Inflammatory macrophage (primary cell): ENCODE data around the gene VASN.

Experiments used
- DNase-seq, 2 donors: peaks; one replicate each; pipeline ENCODE4 v3.0.0-alpha.2; 2020 to 2022

VASN gene

GRCh38 chr16:4372578-4373355 lies 1.1 kb downstream of the VASN start:
- no peak for DNase-seq

- no peak for DNase-seq
These were observed 1.8 kb downstream of the VASN start for GRCh38 chr16:4373356-4373908.

DNA sequence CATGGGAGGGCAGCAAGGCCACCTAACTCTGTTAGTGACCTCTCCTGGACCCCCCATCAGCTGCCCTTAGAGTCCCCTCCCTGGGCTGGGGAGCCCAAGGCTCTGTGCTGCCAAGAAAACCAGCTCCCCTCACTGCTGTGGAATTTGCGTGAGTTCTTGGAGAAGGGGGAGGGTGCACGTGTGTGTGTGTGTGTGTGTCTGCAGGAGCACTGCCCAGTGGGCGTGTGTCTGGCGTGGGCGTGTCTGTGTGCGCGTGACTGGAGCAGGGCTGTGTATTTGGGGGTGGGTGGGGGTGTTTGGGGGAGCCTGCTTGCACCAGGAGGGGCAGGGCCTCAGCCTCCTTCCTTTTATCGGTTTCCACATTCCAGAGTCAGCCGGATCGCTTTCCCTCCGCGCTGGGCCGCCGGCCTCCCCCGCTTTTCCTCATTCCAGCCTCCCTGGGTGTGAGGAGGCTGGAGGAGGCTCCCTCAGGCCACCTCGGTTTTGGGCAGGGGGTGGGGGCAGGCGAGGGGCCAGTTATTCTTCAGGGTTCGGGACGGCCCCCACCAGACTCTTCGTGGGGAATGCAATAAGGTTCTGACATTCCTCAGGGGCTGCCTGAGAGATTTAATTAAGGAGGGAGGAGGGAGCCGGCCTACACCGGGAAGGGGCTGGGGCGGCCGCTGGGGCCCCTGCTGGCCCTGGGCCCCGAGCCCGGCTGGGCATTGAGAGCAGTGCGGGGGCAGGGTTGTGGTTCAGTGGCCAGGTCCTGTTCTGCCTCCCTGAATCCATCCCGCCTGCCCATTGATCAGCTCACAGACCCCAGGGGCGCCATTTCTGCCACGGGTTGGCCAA lies 2.5 kb downstream of the VASN start:
- DNase-seq, result peak in 1 of 2 donors; percentile 21

DNA sequence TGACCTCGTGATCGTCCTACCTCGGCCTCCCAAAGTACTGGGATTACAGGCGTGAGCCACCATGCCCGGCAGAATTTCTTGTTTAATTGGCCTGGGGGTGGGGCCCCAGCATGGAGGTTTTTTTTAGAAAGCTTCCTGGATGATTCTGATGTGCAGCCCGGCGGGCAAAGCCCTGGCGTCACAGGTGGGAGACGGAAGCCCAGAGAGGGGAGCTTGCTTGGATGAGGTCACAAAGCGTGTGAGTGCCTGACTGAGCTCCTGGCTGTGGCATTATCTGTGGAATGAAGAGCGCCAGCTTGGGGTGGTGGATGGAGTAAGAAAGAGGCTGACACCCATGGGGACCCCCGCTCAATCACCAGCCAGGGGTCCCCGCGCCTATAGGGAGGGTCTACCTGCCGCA lies 4.1 kb downstream of the VASN start:
- no peak for DNase-seq

GRCh38 chr16:4376126-4376892 lies 4.7 kb downstream of the VASN start:
- DNase-seq, result no peak

GRCh38 chr16:4376893-4377572 lies 5.4 kb downstream of the VASN start:
- DNase-seq, result no peak

GRCh38 chr16:4377573-4378154 lies 6.0 kb downstream of the VASN start:
- no peak for DNase-seq

DNA sequence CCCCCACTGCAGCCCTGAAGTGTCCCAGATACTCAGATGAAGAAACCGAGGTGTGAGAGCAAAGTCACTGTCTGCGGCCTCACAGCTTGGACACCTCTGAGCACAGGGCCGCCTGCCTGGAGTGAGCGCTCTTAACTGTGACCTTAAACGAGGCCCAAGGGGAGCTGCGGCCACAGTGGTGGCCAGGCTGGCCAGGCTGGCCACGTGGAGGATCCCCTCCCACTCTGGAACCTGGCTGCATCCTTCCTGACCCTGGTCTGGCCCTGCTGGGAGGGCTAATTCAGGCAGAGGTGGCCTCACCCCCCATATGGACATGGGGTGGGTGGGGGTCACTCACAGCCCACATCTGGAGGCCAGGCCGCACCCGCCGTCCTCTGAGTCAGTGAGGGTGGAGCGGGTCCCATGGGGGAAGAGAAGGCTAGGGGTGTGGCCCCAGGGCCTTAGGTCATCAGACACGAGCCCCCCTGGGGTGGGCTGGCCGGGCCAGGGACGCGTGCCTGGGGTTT lies 6.6 kb downstream of the VASN start:
- DNase-seq, result no peak

- DNase-seq, result no peak
These were observed 7.5 kb downstream of the VASN start for GRCh38 chr16:4378999-4379690.

- no peak for DNase-seq
These were observed 8.7 kb downstream of the VASN start for GRCh38 chr16:4380119-4381063.

GRCh38 chr16:4381072-4381934 lies 9.7 kb downstream of the VASN start:
- no peak for DNase-seq

GRCh38 chr16:4381935-4382794 lies 10.5 kb downstream of the VASN start:
- no peak for DNase-seq

DNA sequence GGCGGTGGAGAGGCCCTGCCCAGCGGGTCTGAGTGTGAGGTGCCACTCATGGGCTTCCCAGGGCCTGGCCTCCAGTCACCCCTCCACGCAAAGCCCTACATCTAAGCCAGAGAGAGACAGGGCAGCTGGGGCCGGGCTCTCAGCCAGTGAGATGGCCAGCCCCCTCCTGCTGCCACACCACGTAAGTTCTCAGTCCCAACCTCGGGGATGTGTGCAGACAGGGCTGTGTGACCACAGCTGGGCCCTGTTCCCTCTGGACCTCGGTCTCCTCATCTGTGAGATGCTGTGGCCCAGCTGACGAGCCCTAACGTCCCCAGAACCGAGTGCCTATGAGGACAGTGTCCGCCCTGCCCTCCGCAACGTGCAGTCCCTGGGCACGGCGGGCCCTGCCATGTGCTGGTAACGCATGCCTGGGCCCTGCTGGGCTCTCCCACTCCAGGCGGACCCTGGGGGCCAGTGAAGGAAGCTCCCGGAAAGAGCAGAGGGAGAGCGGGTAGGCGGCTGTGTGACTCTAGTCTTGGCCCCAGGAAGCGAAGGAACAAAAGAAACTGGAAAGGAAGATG lies 11.2 kb downstream of the VASN start:
- DNase-seq, result no peak

GRCh38 chr16:4383591-4384444 lies 12.2 kb downstream of the VASN start:
- no peak for DNase-seq

- DNase-seq, result no peak
These were observed 12.9 kb downstream of the VASN start for GRCh38 chr16:4384509-4384942.

DNA sequence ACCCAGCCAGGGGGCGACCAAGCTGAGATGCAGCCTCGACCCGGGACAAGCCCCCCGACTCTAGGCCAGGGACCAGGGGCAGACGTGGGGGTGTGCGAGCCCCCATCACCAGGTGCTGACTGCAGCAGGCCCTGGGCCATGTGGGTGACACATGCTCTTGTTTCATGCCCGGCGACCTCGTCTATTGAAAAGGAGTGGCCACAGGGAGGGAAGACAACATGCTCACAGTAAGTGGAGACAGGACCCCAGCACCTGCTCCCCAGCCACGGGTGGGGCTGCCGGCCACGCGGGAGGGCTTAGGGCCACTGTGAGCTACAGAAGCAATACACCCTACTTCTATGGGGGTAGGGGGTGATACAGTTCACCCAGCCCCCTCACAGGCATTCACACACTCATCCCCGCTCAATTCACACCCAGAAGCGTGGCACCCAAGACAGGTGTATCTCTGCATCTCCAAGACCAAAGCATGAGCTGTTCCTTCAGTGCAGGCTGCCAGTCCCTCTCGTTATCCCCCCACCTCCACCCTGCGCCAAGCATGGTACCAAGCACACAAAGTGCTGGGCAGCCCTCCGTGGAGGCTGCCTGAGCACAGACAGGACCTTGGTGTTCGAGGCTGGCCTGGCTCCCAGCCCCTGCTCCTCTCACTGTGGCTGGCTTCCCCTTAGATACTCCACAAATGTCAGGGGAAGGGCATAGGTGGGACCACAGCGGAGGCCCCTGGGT lies 13.6 kb downstream of the VASN start:
- DNase-seq, result no peak
